ENCODE measurements around the gene ARHGAP25. TPM values are rescaled to one million over a fixed set of nuclear protein-coding genes. Genes with fewer than 3 reads are reported as not detected.

Gene ARHGAP25
- polyA plus RNA-seq, 3 donors, result 20.8 to 56.8 (median 36.3) TPM

GRCh38 chr2:68732036-68732932 is 2.3 kb upstream of the ARHGAP25 start:
- H3K9ac ChIP-seq (ENCODE audit: insufficient read depth, low read length, poor library complexity, severe bottlenecking), result no peak overlapping the region
- peak; percentile 58 to 85 (median 75) for DNase-seq
- no peak for TF ChIP-seq CTCF (IDR thresholded peaks at IDR 0.05)
- H4K20me1 ChIP-seq (ENCODE audit: insufficient read depth, low read length), result no peaks in the 10 kb centered on the region
- peak overlapping the region; percentile 25 for H2AFZ ChIP-seq (ENCODE audit: insufficient read depth, low read depth, low read length, poor library complexity, severe bottlenecking)
- H3K36me3 ChIP-seq (replicated peaks in 1 of 2; ENCODE audit: control insufficient read depth in 1 of 2, insufficient read depth in 2 of 2, low read length in 2 of 2), result no peaks in the 10 kb centered on the region
- H3K27me3 ChIP-seq (ENCODE audit: control insufficient read depth in 2 of 2, insufficient read depth in 2 of 2, low read length in 2 of 2), result no peaks in the 10 kb centered on the region
- no peaks in the 10 kb centered on the region for H3K9me3 ChIP-seq (replicated peaks in 1 of 2; ENCODE audit: control insufficient read depth in 1 of 2, insufficient read depth in 1 of 2, low read length in 2 of 2)
- Mint-ChIP-seq H3K4me3 (peak overlapping the region in 1 of 2 donors; percentile 52), H3K27ac (peak overlapping the region in 1 of 7 donors; percentile 95), H3K4me1 (peaks cover 29% of the 10 kb centered on the region), H3K36me3 (peaks cover 0 to 2% of the 10 kb centered on the region in 2 donors), H3K27me3 (ENCODE audit: low read depth in 3 of 3) (no peaks in the 10 kb centered on the region), H3K9me3 (peaks cover 0 to 1% (median 0%) of the 10 kb centered on the region in 7 donors)
- H3K4me2 ChIP-seq (replicated peaks; ENCODE audit: extremely low read depth, low read length, poor library complexity, severe bottlenecking), result peak overlapping the region; percentile 43
- peak overlapping the region in 1 of 3 experiments; percentile 27 for H3K4me3 ChIP-seq (replicated peaks in 1 of 3; ENCODE audit: low read depth in 2 of 3, low read length in 3 of 3)
- H3K4me1 ChIP-seq (ENCODE audit: control insufficient read depth in 1 of 2, insufficient read depth in 2 of 2, low read length in 2 of 2), result peaks cover 61 to 79% of the 10 kb centered on the region in 2 donors
- intact Hi-C loops (cut with micrococcal nuclease), result loop anchor here in 1 of 2 donors (10.0 kb wide), 1 partner anchor 267 kb away; the partner anchor contains the start of genes APLF and FBXO48
- H3K79me2 ChIP-seq (ENCODE audit: insufficient read depth, low read length), result peaks cover 38% of the 10 kb centered on the region
- WGBS (ENCODE audit: insufficient coverage), result 100% methylated on average over 4 of the region's 19 CpGs
- peak overlapping the region; percentile 82 to 96 for H3K27ac ChIP-seq (ENCODE audit: low read depth in 1 of 2, low read length in 2 of 2)

GRCh38 chr2:68733365-68733764 is 1.2 kb upstream of the ARHGAP25 start:
- H3K4me3 ChIP-seq (replicated peaks in 1 of 3; ENCODE audit: low read depth in 2 of 3, low read length in 3 of 3), result peak overlapping the region in 1 of 3 experiments; percentile 83

More at GRCh38 chr2:68733365-68733764, 1.2 kb upstream of the ARHGAP25 start:
- 40% methylated on average over 3 of the region's 4 CpGs for WGBS (ENCODE audit: insufficient coverage)
- intact Hi-C loops (cut with micrococcal nuclease), result loop anchor here in 1 of 2 donors (10.0 kb wide), 1 partner anchor 269 kb away; the partner anchor contains the start of genes APLF and FBXO48
- Histone ChIP-seq H3K79me2 (ENCODE audit: insufficient read depth, low read length) (peaks cover 48% of the 10 kb centered on the region), H3K4me2 (replicated peaks; ENCODE audit: extremely low read depth, low read length, poor library complexity, severe bottlenecking) (peak overlapping the region; percentile 88), H4K20me1 (ENCODE audit: insufficient read depth, low read length) (no peaks in the 10 kb centered on the region), H3K27ac (ENCODE audit: low read depth in 1 of 2, low read length in 2 of 2) (peak overlapping the region; percentile 82 to 96), H3K27me3 (ENCODE audit: control insufficient read depth in 2 of 2, insufficient read depth in 2 of 2, low read length in 2 of 2) (no peaks in the 10 kb centered on the region), H3K9me3 (replicated peaks in 1 of 2; ENCODE audit: control insufficient read depth in 1 of 2, insufficient read depth in 1 of 2, low read length in 2 of 2) (no peaks in the 10 kb centered on the region), H3K9ac (ENCODE audit: insufficient read depth, low read length, poor library complexity, severe bottlenecking) (no peak overlapping the region), H2AFZ (ENCODE audit: insufficient read depth, low read depth, low read length, poor library complexity, severe bottlenecking) (no peak overlapping the region), H3K36me3 (replicated peaks in 1 of 2; ENCODE audit: control insufficient read depth in 1 of 2, insufficient read depth in 2 of 2, low read length in 2 of 2) (no peaks in the 10 kb centered on the region), H3K4me1 (ENCODE audit: control insufficient read depth in 1 of 2, insufficient read depth in 2 of 2, low read length in 2 of 2) (peaks cover 64 to 81% of the 10 kb centered on the region in 2 donors)
- Mint-ChIP-seq H3K36me3 (peaks cover 1 to 4% of the 10 kb centered on the region in 2 donors), H3K27ac (no peak overlapping the region), H3K4me1 (peaks cover 30% of the 10 kb centered on the region), H3K4me3 (no peak overlapping the region), H3K9me3 (peaks cover 0 to 1% (median 0%) of the 10 kb centered on the region in 7 donors), H3K27me3 (ENCODE audit: low read depth in 3 of 3) (no peaks in the 10 kb centered on the region)
- TF ChIP-seq CTCF (IDR thresholded peaks at IDR 0.05), result no peak
- no peak for DNase-seq

Measured in CD14-positive monocyte (primary cell).